ENCODE results near the gene RBM18. TPM values are rescaled to one million over a fixed set of nuclear protein-coding genes. Genes with fewer than 3 reads are reported as not detected.

Gene RBM18
- total RNA-seq, 4 donors from 2014 or later = 5.7 to 8.0 (median 7.0) TPM

GRCh38 chr9:122219856-122220672 is 44.6 kb downstream of the RBM18 start:
- TF ChIP-seq EP300 (IDR thresholded peaks at IDR 0.05) = peak in 1 of 2 donors; percentile 46
- TF ChIP-seq POLR2A (IDR thresholded peaks at IDR 0.05) = no peak
- peaks cover 0 to 100% of the 10 kb centered on the region in 2 donors for H3K27me3 ChIP-seq
- 20 to 23% methylated on average over 55 to 56 of the region's 57 CpGs for WGBS, 2 donors
- H3K27ac ChIP-seq = no peak overlapping the region
- no peaks in the 10 kb centered on the region for H3K9me3 ChIP-seq
- peaks cover 0 to 42% (median 13%) of the 10 kb centered on the region in 4 donors for H3K4me1 ChIP-seq
- no peak for DNase-seq (ENCODE audit: low spot score in 2 of 2)
- H3K36me3 ChIP-seq = no peaks in the 10 kb centered on the region
- peak overlapping the region in 1 of 4 donors; percentile 11 for H3K4me3 ChIP-seq

GRCh38 chr9:122218935-122219855 is 45.4 kb downstream of the RBM18 start:
- WGBS, 2 donors = 13 to 22% methylated on average over 33 to 59 of the region's 59 CpGs

GRCh38 chr9:122218071-122218934 is 46.3 kb downstream of the RBM18 start:
- no peak for DNase-seq (ENCODE audit: low spot score in 2 of 2)
- Histone ChIP-seq H3K9me3 (no peaks in the 10 kb centered on the region), H3K4me3 (no peak overlapping the region), H3K27me3 (peaks cover 0 to 100% of the 10 kb centered on the region in 2 donors), H3K36me3 (no peaks in the 10 kb centered on the region), H3K4me1 (peaks cover 0 to 53% (median 23%) of the 10 kb centered on the region in 4 donors), H3K27ac (no peak overlapping the region)
- TF ChIP-seq EP300 (IDR thresholded peaks at IDR 0.05) = no peak
- TF ChIP-seq POLR2A (IDR thresholded peaks at IDR 0.05) = no peak
- TF ChIP-seq CTCF (IDR thresholded peaks at IDR 0.05) = no peak
- WGBS, 2 donors = 46 to 47% methylated on average over 11 of the region's 11 CpGs

More at GRCh38 chr9:122218935-122219855, 45.4 kb downstream of the RBM18 start:
- peaks cover 0 to 46% (median 15%) of the 10 kb centered on the region in 4 donors for H3K4me1 ChIP-seq
- H3K9me3 ChIP-seq = no peaks in the 10 kb centered on the region
- no peak overlapping the region for H3K27ac ChIP-seq
- no peak for DNase-seq (ENCODE audit: low spot score in 2 of 2)
- H3K27me3 ChIP-seq = peaks cover 0 to 100% of the 10 kb centered on the region in 2 donors
- TF ChIP-seq POLR2A (IDR thresholded peaks at IDR 0.05) (no peak), EP300 (IDR thresholded peaks at IDR 0.05) (no peak), CTCF (IDR thresholded peaks at IDR 0.05) (no peak)
- H3K36me3 ChIP-seq = no peaks in the 10 kb centered on the region
- H3K4me3 ChIP-seq = peak overlapping the region in 1 of 4 donors; percentile 11

- 48 to 54% methylated on average over 4 of the region's 4 CpGs for WGBS, 2 donors
- peaks cover 0 to 100% of the 10 kb centered on the region in 2 donors for H3K27me3 ChIP-seq
- no peaks in the 10 kb centered on the region for H3K9me3 ChIP-seq
- no peaks in the 10 kb centered on the region for H3K36me3 ChIP-seq
- TF ChIP-seq POLR2A (IDR thresholded peaks at IDR 0.05) (no peak), CTCF (IDR thresholded peaks at IDR 0.05) (no peak), EP300 (IDR thresholded peaks at IDR 0.05) (no peak)
- peaks cover 0 to 48% (median 23%) of the 10 kb centered on the region in 4 donors for H3K4me1 ChIP-seq
- no peak overlapping the region for H3K4me3 ChIP-seq
- no peak for DNase-seq (ENCODE audit: low spot score in 2 of 2)
- H3K27ac ChIP-seq = no peak overlapping the region
These were observed 47.0 kb downstream of the RBM18 start for GRCh38 chr9:122217640-122218039.
